Gastroesophageal sphincter (tissue), 3 donors: ENCODE data around the gene EIF5.

Experiments
- EP300 ChIP-seq: sonication (generic); formaldehyde crosslinking; IDR thresholded peaks from one replicate; pipeline ENCODE4 v1.6.1; 2017; ENCODE audit warnings: antibody characterized with exemption, mild to moderate bottlenecking
- POLR2A ChIP-seq, 2 donors: fragments of 450-650 bp; IDR thresholded peaks; one replicate each; pipeline ENCODE4 v1.6.1; 2017; ENCODE audit warnings: antibody characterized with exemption in 2 of 2, mild to moderate bottlenecking in 2 of 2, moderate library complexity in 1 of 2
- POLR2AphosphoS5 ChIP-seq: sonication (generic); formaldehyde crosslinking; IDR thresholded peaks from one replicate; pipeline ENCODE4 v1.6.1; 2017; ENCODE audit warnings: antibody characterized with exemption
- TF ChIP-seq, protein P1 (sequence below), 4 experiments: fragments of 200-600 bp in 2 of 4; fragments of 450-650 bp in 2 of 4; sonication (generic) in 1 of 4; IDR thresholded peaks; one replicate each; pipeline ENCODE4 v1.5.1; 2017 to 2019; ENCODE audit warnings: antibody characterized with exemption in 4 of 4, mild to moderate bottlenecking in 2 of 4, moderate library complexity in 2 of 4

- TF ChIP-seq, protein P1, sequence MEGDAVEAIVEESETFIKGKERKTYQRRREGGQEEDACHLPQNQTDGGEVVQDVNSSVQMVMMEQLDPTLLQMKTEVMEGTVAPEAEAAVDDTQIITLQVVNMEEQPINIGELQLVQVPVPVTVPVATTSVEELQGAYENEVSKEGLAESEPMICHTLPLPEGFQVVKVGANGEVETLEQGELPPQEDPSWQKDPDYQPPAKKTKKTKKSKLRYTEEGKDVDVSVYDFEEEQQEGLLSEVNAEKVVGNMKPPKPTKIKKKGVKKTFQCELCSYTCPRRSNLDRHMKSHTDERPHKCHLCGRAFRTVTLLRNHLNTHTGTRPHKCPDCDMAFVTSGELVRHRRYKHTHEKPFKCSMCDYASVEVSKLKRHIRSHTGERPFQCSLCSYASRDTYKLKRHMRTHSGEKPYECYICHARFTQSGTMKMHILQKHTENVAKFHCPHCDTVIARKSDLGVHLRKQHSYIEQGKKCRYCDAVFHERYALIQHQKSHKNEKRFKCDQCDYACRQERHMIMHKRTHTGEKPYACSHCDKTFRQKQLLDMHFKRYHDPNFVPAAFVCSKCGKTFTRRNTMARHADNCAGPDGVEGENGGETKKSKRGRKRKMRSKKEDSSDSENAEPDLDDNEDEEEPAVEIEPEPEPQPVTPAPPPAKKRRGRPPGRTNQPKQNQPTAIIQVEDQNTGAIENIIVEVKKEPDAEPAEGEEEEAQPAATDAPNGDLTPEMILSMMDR (IDR thresholded peaks at IDR 0.05) = no peak
- TF ChIP-seq EP300 = no peak
- TF ChIP-seq POLR2A (IDR thresholded peaks at IDR 0.05) = no peak
- TF ChIP-seq POLR2AphosphoS5 = no peak
Observed at GRCh38 chr14:103354141-103354540, 20.1 kb downstream of the EIF5 start.
